CD4-positive, alpha-beta T cell treated with Interleukin-6 for 4 hours (primary cell): ENCODE data around the gene GALNT11.

ENCODE experiments used
- DNase-seq: peaks from one replicate; pipeline ENCODE4 v3.0.0-alpha.2; 2020; ENCODE audit warnings: mixed read lengths

Gene GALNT11

GRCh38 chr7:152122540-152122939 lies 97.1 kb downstream of the GALNT11 start:
- DNase-seq = no peak

DNA sequence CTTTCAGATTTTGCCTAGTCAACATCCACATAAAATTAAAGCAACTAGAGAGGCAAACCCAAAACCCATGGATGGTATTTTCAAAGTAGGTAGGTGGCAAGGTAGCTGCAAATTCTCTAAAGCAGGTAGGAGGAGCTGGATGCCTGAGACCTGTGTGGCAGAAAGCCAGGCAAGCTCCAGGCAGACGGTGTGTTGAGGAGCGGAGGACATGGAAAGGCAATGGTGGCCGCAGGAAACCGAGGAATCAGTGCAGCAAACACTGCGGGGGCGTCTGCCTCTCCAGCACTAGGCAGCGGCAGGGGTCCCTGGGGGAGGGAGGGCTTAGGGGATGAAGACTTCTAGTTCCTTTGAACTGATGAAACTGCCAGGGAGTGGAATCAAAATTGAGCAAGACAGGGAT lies 101.3 kb downstream of the GALNT11 start:
- DNase-seq = no peak

- no peak for DNase-seq
Observed at GRCh38 chr7:152127229-152127628, 101.8 kb downstream of the GALNT11 start.

- no peak for DNase-seq
Observed at GRCh38 chr7:152128252-152128651, 102.8 kb downstream of the GALNT11 start.

DNA sequence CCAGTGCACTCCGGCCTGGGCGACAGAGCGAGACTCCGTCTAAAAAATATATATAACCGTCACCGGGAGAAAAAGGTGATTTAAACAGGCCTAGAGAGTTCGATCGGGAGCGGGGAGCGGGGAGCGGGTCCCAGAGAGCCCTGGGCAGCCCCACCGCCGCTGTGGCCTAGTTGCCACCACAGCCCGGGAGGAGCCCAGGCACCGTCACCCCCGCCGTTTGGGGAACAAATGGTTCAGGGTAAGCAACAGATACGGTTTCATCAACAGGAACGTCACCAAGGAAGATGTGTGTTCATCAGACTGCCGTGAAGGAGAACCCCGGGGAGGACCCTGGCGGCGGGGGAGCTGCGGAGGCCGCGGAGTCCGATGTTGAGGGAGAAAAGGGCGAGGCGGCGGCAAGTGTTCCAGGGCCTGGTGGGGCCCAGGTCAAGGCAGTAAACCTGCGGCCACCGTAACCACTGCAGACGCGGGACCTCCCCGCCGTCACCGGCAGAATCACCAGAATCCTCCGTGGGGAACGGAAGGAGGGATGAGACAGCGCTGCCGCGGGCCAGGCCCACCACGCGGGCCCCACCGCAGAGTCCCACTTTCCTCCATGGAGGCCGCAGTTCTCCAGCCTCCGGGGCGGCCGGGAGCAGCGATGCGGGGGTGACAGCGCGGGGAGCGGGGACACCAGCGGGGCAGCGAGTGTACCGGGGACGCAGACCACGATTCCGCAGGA lies 103.4 kb downstream of the GALNT11 start:
- DNase-seq = no peak

GRCh38 chr7:152129682-152130081 lies 104.2 kb downstream of the GALNT11 start:
- DNase-seq = no peak

- DNase-seq = no peak
Observed at GRCh38 chr7:152130658-152131590, 105.5 kb downstream of the GALNT11 start.

GRCh38 chr7:152131981-152132494 lies 106.6 kb downstream of the GALNT11 start:
- no peak for DNase-seq

DNA sequence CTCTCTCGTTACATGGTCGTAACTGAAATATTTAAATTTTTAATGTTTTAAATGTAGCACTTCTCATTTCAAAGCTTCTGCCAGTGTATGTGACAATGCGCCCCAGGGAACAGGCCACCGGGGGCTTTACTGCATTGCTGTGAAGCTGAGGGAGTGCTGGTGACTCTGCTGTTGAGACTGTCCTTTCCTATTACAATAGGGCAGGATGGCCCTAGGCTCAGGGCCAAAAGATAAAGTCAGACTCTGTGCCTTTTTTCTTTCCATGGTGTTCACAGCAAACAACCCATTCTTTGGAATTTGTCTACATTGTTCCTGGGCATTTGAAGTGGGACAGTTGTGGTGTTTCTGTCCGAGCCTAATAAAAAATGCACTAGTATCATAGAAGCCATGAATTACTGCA lies 107.3 kb downstream of the GALNT11 start:
- no peak for DNase-seq

DNA sequence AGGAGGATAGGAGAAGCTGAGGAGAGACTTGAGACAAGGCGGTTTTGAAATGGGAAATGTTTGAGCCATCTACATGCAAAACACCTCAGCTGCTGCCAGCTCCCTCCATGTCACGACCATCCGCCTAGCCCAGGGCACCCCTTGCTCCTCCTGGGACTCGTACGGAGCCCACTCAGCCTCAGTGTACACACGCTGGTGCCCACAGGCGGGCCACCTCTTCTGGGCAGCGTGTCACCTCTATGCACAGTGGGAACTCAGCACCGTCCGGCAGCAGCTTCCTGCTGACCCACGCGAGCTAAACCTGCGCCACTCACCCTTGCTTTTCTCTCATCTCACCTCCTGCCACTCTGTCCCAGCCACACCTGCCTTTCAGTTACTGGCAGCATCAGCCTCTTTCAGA lies 108.3 kb downstream of the GALNT11 start:
- no peak for DNase-seq

DNA sequence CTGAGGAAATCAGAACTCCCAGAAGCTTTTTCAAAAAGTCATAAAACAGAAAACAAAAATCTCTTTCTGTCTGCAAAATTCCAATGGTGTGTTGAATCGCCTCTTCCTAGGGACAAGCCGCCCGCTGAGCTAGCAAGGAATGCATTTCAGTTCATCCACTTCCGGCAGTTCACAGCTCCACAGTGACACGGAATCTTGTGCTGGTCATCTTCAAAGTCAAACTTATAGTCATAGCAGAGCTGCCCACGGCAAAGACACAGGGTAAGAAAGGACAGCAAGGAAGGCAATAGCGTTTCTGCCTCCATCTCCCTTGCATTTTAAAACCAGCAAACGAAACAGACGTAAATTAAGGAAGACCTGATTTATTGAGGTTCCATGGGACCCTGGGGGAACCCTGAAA lies 111.2 kb downstream of the GALNT11 start:
- DNase-seq = no peak

DNA sequence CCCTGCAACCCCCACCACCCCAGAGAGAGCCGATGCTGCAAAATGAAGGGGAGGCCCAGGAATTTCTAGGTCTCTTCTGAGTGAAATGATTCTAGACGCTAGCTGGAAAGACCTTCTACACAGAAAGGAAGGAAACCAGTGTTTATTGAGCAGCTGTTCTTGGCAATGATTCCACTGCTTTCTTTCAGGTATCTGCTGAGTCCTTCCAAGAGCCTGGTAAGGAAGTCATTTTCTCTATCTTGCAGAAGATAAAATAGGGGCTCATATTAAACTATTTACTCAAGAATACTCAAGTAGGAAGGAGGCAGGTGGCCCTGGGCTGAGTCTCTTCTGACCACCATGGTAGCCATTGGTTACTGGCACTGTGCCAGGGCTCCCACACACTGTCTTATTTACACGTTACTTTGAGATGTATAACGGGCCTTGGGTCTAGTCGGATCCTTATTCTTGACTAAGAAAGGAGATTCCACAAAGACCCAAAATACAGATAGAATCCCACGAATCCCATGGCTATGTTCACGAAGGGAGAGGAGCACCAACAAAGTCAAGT lies 112.1 kb downstream of the GALNT11 start:
- no peak for DNase-seq

DNA sequence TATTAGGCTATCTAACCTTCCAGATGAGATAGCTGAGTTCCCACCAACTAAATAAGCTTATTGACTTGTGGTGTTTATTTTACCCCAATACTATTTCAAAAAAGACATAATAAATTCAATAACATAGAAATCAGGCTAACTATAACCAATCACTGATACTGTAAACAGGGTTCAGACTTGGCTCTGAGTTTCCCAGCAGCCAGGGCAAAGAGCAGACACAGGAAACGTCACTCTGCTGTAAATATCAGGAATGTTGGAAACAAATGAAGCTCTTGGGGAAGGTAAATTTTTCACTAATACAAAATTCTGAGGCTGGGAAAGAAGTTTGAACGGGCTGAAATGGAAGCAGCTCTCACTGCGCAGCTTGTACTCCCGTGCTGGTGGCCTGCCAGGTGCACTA lies 114.6 kb downstream of the GALNT11 start:
- no peak for DNase-seq

- no peak for DNase-seq
Observed at GRCh38 chr7:152140560-152140959, 115.1 kb downstream of the GALNT11 start.

GRCh38 chr7:152142976-152143595 lies 117.6 kb downstream of the GALNT11 start:
- peak; percentile 31 for DNase-seq

GRCh38 chr7:152144557-152145245 lies 119.2 kb downstream of the GALNT11 start:
- peak; percentile 24 for DNase-seq

- DNase-seq = peak; percentile 44
Observed at GRCh38 chr7:152145853-152146466, 120.5 kb downstream of the GALNT11 start.

GRCh38 chr7:152148706-152149105 lies 123.2 kb downstream of the GALNT11 start:
- DNase-seq = no peak

- no peak for DNase-seq
Observed at GRCh38 chr7:152149363-152149762, 123.9 kb downstream of the GALNT11 start.

DNA sequence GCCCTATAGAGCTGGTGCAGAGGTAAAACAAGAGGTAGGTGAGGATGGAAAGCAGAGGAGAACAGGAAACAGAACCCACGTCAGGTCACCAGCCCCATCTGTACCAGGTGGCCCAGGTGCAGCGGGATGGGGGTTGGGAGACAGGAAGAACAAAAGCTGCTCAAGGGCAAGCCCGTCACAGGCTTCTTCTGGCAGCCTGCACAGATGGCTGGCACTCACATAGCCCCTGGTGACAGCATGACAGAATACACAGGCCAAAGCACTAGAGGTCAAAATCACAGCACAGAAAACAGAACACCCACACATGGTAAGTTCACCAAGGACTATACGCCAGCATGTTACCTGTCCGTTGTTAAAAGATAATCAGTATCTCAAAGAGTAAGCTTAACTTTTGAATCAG lies 126.8 kb downstream of the GALNT11 start:
- DNase-seq = no peak

DNA sequence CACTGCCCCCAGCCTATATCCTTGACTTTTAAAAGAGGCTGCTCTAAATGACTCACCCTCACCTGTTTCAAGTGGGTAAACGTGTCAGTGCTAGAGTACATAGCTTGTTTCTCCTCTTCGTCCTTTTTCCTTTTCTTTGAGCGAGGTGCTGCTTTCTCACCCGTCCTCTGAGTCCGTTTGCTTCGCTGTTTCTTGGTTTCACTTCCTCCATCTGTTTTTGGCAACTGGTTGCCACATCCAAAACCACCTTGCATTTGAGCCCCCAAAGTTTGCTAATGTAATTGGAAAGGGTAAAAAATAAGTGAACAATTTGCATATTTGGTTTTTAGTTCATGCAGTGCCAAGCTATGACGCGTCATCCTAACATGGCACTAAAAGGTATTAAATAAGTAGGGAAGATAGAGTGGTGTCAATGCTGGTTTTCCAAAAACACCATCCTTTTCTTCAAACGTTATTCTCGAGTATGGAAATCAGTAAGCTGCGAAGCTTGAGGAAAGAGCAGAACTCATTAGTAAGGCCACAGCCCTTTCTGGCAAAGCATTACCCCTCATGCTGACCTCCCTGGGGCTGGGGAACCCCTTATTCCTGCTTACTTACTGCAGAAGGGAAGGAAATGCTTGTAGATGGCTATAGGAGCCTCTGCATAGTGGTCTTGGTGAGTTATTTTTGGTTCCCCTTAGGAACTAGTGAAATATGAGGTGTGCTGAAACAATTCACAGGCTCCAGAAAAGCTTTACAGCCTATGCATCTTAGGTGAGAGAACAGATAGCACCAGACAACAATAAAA lies 133.5 kb downstream of the GALNT11 start:
- no peak for DNase-seq
